Suprapubic skin (tissue), 4 donors: ENCODE data around the gene ARHGAP42. TPM values are rescaled to one million over a fixed set of nuclear protein-coding genes. Genes with fewer than 3 reads are reported as not detected.

ENCODE experiments used
- DNase-seq, 2 donors: peaks; one replicate each; pipeline ENCODE4 v3.0.0-alpha.2; 2019; ENCODE audit warnings: low spot score in 2 of 2
- H3K27ac ChIP-seq: fragments of 200-600 bp; sonication (generic); one replicate; pipeline ENCODE4 v1.5.1; 2019
- H3K27me3 ChIP-seq: fragments of 200-600 bp; sonication (generic); one replicate; pipeline ENCODE4 v1.5.1; 2019
- H3K36me3 ChIP-seq: fragments of 200-600 bp; sonication (generic); one replicate; pipeline ENCODE4 v1.5.1; 2019
- H3K4me1 ChIP-seq: fragments of 200-600 bp; sonication (generic); one replicate; pipeline ENCODE4 v1.5.1; 2019
- H3K4me3 ChIP-seq: fragments of 200-600 bp; sonication (generic); one replicate; pipeline ENCODE4 v1.5.1; 2019; ENCODE audit warnings: mild to moderate bottlenecking
- H3K9me3 ChIP-seq: fragments of 200-600 bp; sonication (generic); one replicate; pipeline ENCODE4 v1.5.1; 2019
- CTCF ChIP-seq, 2 donors: fragments of 200-600 bp in 1 of 2; fragments of 450-650 bp in 1 of 2; sonication (generic) in 1 of 2; IDR thresholded peaks; one replicate each; pipeline ENCODE4 v1.5.1; 2016 to 2019; ENCODE audit warnings: antibody characterized with exemption in 2 of 2, mild to moderate bottlenecking in 1 of 2, moderate library complexity in 1 of 2
- EP300 ChIP-seq: sonication (generic); formaldehyde crosslinking; IDR thresholded peaks from one replicate; pipeline ENCODE4 v1.6.1; 2017; ENCODE audit warnings: antibody characterized with exemption
- POLR2A ChIP-seq, 2 donors: fragments of 450-650 bp; IDR thresholded peaks; one replicate each; pipeline ENCODE4 v1.6.1; 2017; ENCODE audit warnings: antibody characterized with exemption in 2 of 2, mild to moderate bottlenecking in 2 of 2, moderate library complexity in 2 of 2
- POLR2AphosphoS5 ChIP-seq, 3 donors: sonication (generic); formaldehyde crosslinking; IDR thresholded peaks; one replicate each; pipeline ENCODE4 v1.6.1; 2017; ENCODE audit warnings: antibody characterized with exemption in 3 of 3
- WGBS: methylation state at CpG from one replicate; pipeline ENCODE4 v1.1.5; 2018; 5-methylcytosine and 5-hydroxymethylcytosine counted together
- total RNA-seq, 4 donors: library from RNA; depleted of rRNA; stranded (reverse); fragments of >200 nt; gene quantifications; one replicate each; pipeline ENCODE4 v1.1.0, GENCODE V29; 2016

The ARHGAP42 gene
- total RNA-seq, 4 donors from 2014 or later = 12.4 to 18.4 (median 14.4) TPM

- no peak for DNase-seq
- no peak overlapping the region for H3K4me3 ChIP-seq
- TF ChIP-seq POLR2A (IDR thresholded peaks at IDR 0.05) = no peak
- TF ChIP-seq CTCF (IDR thresholded peaks at IDR 0.05) = no peak
- TF ChIP-seq EP300 = no peak
- TF ChIP-seq POLR2AphosphoS5 (IDR thresholded peaks at IDR 0.05) = no peak
- no peak overlapping the region for H3K27ac ChIP-seq
- no peaks in the 10 kb centered on the region for H3K4me1 ChIP-seq
- no peaks in the 10 kb centered on the region for H3K36me3 ChIP-seq
- H3K9me3 ChIP-seq = no peaks in the 10 kb centered on the region
- WGBS = 93% methylated on average over 7 of the region's 7 CpGs
- H3K27me3 ChIP-seq = no peaks in the 10 kb centered on the region
Measured at GRCh38 chr11:100674212-100674611, 12.9 kb upstream of the ARHGAP42 start.

GRCh38 chr11:100675115-100675650, 11.9 kb upstream of the ARHGAP42 start:
- Histone ChIP-seq H3K27ac (no peak overlapping the region), H3K4me1 (no peaks in the 10 kb centered on the region), H3K27me3 (no peaks in the 10 kb centered on the region), H3K4me3 (no peak overlapping the region), H3K36me3 (no peaks in the 10 kb centered on the region), H3K9me3 (no peaks in the 10 kb centered on the region)
- DNase-seq = no peak
- no peak for TF ChIP-seq POLR2AphosphoS5 (IDR thresholded peaks at IDR 0.05)
- no peak for TF ChIP-seq CTCF (IDR thresholded peaks at IDR 0.05)
- TF ChIP-seq EP300 = no peak
- TF ChIP-seq POLR2A (IDR thresholded peaks at IDR 0.05) = no peak
- WGBS = 88% methylated on average over 4 of the region's 4 CpGs

GRCh38 chr11:100676901-100677300, 10.2 kb upstream of the ARHGAP42 start:
- H3K27me3 ChIP-seq = no peaks in the 10 kb centered on the region
- no peaks in the 10 kb centered on the region for H3K9me3 ChIP-seq
- H3K36me3 ChIP-seq = no peaks in the 10 kb centered on the region
- 88% methylated on average over 4 of the region's 4 CpGs for WGBS
- no peak for TF ChIP-seq POLR2AphosphoS5 (IDR thresholded peaks at IDR 0.05)
- no peak for TF ChIP-seq EP300
- no peak for TF ChIP-seq POLR2A (IDR thresholded peaks at IDR 0.05)
- no peak for TF ChIP-seq CTCF (IDR thresholded peaks at IDR 0.05)
- no peak overlapping the region for H3K27ac ChIP-seq
- no peak overlapping the region for H3K4me3 ChIP-seq
- no peak for DNase-seq
- peaks cover 7% of the 10 kb centered on the region for H3K4me1 ChIP-seq

- 92% methylated on average over 1 of the region's 1 CpG for WGBS
- no peaks in the 10 kb centered on the region for H3K36me3 ChIP-seq
- DNase-seq = no peak
- H3K27me3 ChIP-seq = no peaks in the 10 kb centered on the region
- no peak overlapping the region for H3K27ac ChIP-seq
- H3K4me3 ChIP-seq = no peak overlapping the region
- H3K4me1 ChIP-seq = peaks cover 7% of the 10 kb centered on the region
- no peak for TF ChIP-seq CTCF (IDR thresholded peaks at IDR 0.05)
- TF ChIP-seq POLR2AphosphoS5 (IDR thresholded peaks at IDR 0.05) = no peak
- TF ChIP-seq POLR2A (IDR thresholded peaks at IDR 0.05) = no peak
- no peak for TF ChIP-seq EP300
- H3K9me3 ChIP-seq = no peaks in the 10 kb centered on the region
Measured at GRCh38 chr11:100677796-100678195, 9.3 kb upstream of the ARHGAP42 start.

GRCh38 chr11:100680070-100680469, 7.0 kb upstream of the ARHGAP42 start:
- DNase-seq = no peak
- 47% methylated on average over 7 of the region's 7 CpGs for WGBS
- Histone ChIP-seq H3K4me1 (peaks cover 18% of the 10 kb centered on the region), H3K4me3 (no peak overlapping the region), H3K36me3 (no peaks in the 10 kb centered on the region), H3K9me3 (no peaks in the 10 kb centered on the region), H3K27me3 (no peaks in the 10 kb centered on the region), H3K27ac (no peak overlapping the region)
- TF ChIP-seq CTCF (IDR thresholded peaks at IDR 0.05) = no peak
- TF ChIP-seq POLR2AphosphoS5 (IDR thresholded peaks at IDR 0.05) = no peak
- no peak for TF ChIP-seq POLR2A (IDR thresholded peaks at IDR 0.05)
- no peak for TF ChIP-seq EP300
